Measurements from ENCODE around the gene NTS.

Gene NTS

GRCh38 chr12:85874031-85874461 lies at the start of gene NTS:
TSS of gene NTS (plus strand) at chr12:85874295. CDS start at chr12:85874404, 109 bp downstream.
- H3K27me3 ChIP-seq (ENCODE audit: low read length): no peaks in the 10 kb centered on the region
- no peaks in the 10 kb centered on the region for H3K79me2 ChIP-seq (ENCODE audit: insufficient read depth, low read length)
- no peak within 1 kb of the TSS for H3K4me2 ChIP-seq (ENCODE audit: low read depth, low read length, poor library complexity, severe bottlenecking)
- H3K9ac ChIP-seq (ENCODE audit: low read length): no peak within 1 kb of the TSS
- no peak within 1 kb of the TSS for H2AFZ ChIP-seq (ENCODE audit: low read depth, low read length, severe bottlenecking)
- no peaks in the 10 kb centered on the region for H3F3A ChIP-seq (ENCODE audit: insufficient read depth)
- TF ChIP-seq EZH2phosphoT487 (conservative IDR thresholded peaks at IDR 0.05; ENCODE audit: low read length): no peak
- TF ChIP-seq, protein P1, sequence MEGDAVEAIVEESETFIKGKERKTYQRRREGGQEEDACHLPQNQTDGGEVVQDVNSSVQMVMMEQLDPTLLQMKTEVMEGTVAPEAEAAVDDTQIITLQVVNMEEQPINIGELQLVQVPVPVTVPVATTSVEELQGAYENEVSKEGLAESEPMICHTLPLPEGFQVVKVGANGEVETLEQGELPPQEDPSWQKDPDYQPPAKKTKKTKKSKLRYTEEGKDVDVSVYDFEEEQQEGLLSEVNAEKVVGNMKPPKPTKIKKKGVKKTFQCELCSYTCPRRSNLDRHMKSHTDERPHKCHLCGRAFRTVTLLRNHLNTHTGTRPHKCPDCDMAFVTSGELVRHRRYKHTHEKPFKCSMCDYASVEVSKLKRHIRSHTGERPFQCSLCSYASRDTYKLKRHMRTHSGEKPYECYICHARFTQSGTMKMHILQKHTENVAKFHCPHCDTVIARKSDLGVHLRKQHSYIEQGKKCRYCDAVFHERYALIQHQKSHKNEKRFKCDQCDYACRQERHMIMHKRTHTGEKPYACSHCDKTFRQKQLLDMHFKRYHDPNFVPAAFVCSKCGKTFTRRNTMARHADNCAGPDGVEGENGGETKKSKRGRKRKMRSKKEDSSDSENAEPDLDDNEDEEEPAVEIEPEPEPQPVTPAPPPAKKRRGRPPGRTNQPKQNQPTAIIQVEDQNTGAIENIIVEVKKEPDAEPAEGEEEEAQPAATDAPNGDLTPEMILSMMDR (IDR thresholded peaks at IDR 0.05; ENCODE audit: insufficient read depth, low read length, poor library complexity, severe bottlenecking): no peak
- no peaks in the 10 kb centered on the region for H4K20me1 ChIP-seq (ENCODE audit: low read depth, low read length)
- H3K4me3 ChIP-seq (ENCODE audit: insufficient read depth, low read length, poor library complexity, severe bottlenecking): no peak within 1 kb of the TSS
- no peak within 1 kb of the TSS for H3K27ac ChIP-seq (ENCODE audit: low read depth, low read length)
- no peaks in the 10 kb centered on the region for H3K9me3 ChIP-seq (ENCODE audit: insufficient read depth, low read length)
- no peaks in the 10 kb centered on the region for H3K9me2 ChIP-seq (replicated peaks; ENCODE audit: insufficient read depth, low read length)
- no peaks in the 10 kb centered on the region for H3K36me3 ChIP-seq (ENCODE audit: low read length)

- H2AFZ ChIP-seq (ENCODE audit: low read depth, low read length, severe bottlenecking): no peak overlapping the region
- H3K4me2 ChIP-seq (ENCODE audit: low read depth, low read length, poor library complexity, severe bottlenecking): no peak overlapping the region
- no peaks in the 10 kb centered on the region for H3K9me2 ChIP-seq (replicated peaks; ENCODE audit: insufficient read depth, low read length)
- no peaks in the 10 kb centered on the region for H3K79me2 ChIP-seq (ENCODE audit: insufficient read depth, low read length)
- no peak overlapping the region for H3K4me3 ChIP-seq (ENCODE audit: insufficient read depth, low read length, poor library complexity, severe bottlenecking)
- TF ChIP-seq, protein P1 (IDR thresholded peaks at IDR 0.05; ENCODE audit: insufficient read depth, low read length, poor library complexity, severe bottlenecking): no peak
- TF ChIP-seq EZH2phosphoT487 (conservative IDR thresholded peaks at IDR 0.05; ENCODE audit: low read length): no peak
- no peaks in the 10 kb centered on the region for H4K20me1 ChIP-seq (ENCODE audit: low read depth, low read length)
- H3K36me3 ChIP-seq (ENCODE audit: low read length): no peaks in the 10 kb centered on the region
- H3K9ac ChIP-seq (ENCODE audit: low read length): no peak overlapping the region
- H3K27ac ChIP-seq (ENCODE audit: low read depth, low read length): no peak overlapping the region
- no peaks in the 10 kb centered on the region for H3F3A ChIP-seq (ENCODE audit: insufficient read depth)
- no peaks in the 10 kb centered on the region; the same call in 1 of the 2 replicates for H3K27me3 ChIP-seq (ENCODE audit: low read length)
- no peaks in the 10 kb centered on the region for H3K9me3 ChIP-seq (ENCODE audit: insufficient read depth, low read length)
Observed at GRCh38 chr12:85825746-85826145, 48.3 kb upstream of the NTS start.

DNA sequence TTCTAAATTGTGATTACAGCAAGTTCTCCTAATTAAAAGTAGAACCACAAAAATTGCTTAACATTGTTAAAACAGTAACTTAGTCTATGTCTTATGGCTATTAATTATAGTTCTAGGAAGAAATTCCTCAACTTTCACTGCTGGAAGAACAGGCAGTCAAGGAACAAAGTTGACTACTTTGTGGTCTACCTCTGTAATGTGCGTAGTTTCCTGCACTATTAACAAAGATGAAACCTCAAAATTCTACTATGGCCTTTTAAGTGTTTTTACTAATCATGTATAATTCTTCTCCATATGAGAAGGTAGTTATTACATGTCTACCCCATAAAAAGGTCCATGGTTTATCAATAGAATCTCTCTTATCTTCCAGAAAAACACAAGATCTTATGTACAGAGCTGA lies 45.5 kb upstream of the NTS start:
- no peaks in the 10 kb centered on the region for H3K36me3 ChIP-seq (ENCODE audit: low read length)
- no peak overlapping the region for H3K4me2 ChIP-seq (ENCODE audit: low read depth, low read length, poor library complexity, severe bottlenecking)
- H3K27me3 ChIP-seq (ENCODE audit: low read length): no peaks in the 10 kb centered on the region; the same call in 1 of the 2 replicates
- no peaks in the 10 kb centered on the region for H3K79me2 ChIP-seq (ENCODE audit: insufficient read depth, low read length)
- no peaks in the 10 kb centered on the region for H3F3A ChIP-seq (ENCODE audit: insufficient read depth)
- no peak overlapping the region for H3K4me3 ChIP-seq (ENCODE audit: insufficient read depth, low read length, poor library complexity, severe bottlenecking)
- no peak overlapping the region for H3K9ac ChIP-seq (ENCODE audit: low read length)
- H4K20me1 ChIP-seq (ENCODE audit: low read depth, low read length): no peaks in the 10 kb centered on the region
- H3K9me2 ChIP-seq (replicated peaks; ENCODE audit: insufficient read depth, low read length): no peaks in the 10 kb centered on the region
- H2AFZ ChIP-seq (ENCODE audit: low read depth, low read length, severe bottlenecking): no peak overlapping the region
- TF ChIP-seq, protein P1 (IDR thresholded peaks at IDR 0.05; ENCODE audit: insufficient read depth, low read length, poor library complexity, severe bottlenecking): no peak
- TF ChIP-seq EZH2phosphoT487 (conservative IDR thresholded peaks at IDR 0.05; ENCODE audit: low read length): no peak
- no peak overlapping the region for H3K27ac ChIP-seq (ENCODE audit: low read depth, low read length)
- H3K9me3 ChIP-seq (ENCODE audit: insufficient read depth, low read length): no peaks in the 10 kb centered on the region
